Panc1 (cell line): ENCODE results near the gene ITGAX.

Experiments
- CTCF ChIP-seq: fragments of 450-650 bp; IDR thresholded peaks from 2 replicates; pipeline ENCODE4 v1.5.1; 2017; ENCODE audit warnings: mild to moderate bottlenecking
- SIN3A ChIP-seq: IDR thresholded peaks from 2 replicates; pipeline ENCODE4 v1.6.1; 2012; ENCODE audit warnings: low read depth, mild to moderate bottlenecking, low read length, moderate library complexity, borderline replicate concordance; ENCODE audit not compliant: insufficient read depth
- TF ChIP-seq, protein P1 (sequence below), 2 experiments: IDR thresholded peaks; 2 replicates each; pipeline ENCODE4 v1.6.1; 2011 to 2012; ENCODE audit warnings: low read depth in 2 of 2, control low read depth in 1 of 2, low read length in 1 of 2, mild to moderate bottlenecking in 1 of 2, moderate library complexity in 1 of 2; ENCODE audit not compliant: insufficient read depth in 1 of 2

- TF ChIP-seq, protein P1, sequence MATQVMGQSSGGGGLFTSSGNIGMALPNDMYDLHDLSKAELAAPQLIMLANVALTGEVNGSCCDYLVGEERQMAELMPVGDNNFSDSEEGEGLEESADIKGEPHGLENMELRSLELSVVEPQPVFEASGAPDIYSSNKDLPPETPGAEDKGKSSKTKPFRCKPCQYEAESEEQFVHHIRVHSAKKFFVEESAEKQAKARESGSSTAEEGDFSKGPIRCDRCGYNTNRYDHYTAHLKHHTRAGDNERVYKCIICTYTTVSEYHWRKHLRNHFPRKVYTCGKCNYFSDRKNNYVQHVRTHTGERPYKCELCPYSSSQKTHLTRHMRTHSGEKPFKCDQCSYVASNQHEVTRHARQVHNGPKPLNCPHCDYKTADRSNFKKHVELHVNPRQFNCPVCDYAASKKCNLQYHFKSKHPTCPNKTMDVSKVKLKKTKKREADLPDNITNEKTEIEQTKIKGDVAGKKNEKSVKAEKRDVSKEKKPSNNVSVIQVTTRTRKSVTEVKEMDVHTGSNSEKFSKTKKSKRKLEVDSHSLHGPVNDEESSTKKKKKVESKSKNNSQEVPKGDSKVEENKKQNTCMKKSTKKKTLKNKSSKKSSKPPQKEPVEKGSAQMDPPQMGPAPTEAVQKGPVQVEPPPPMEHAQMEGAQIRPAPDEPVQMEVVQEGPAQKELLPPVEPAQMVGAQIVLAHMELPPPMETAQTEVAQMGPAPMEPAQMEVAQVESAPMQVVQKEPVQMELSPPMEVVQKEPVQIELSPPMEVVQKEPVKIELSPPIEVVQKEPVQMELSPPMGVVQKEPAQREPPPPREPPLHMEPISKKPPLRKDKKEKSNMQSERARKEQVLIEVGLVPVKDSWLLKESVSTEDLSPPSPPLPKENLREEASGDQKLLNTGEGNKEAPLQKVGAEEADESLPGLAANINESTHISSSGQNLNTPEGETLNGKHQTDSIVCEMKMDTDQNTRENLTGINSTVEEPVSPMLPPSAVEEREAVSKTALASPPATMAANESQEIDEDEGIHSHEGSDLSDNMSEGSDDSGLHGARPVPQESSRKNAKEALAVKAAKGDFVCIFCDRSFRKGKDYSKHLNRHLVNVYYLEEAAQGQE (IDR thresholded peaks at IDR 0.05; ENCODE audit: insufficient read depth in 1 of 2, low read depth in 2 of 2, low read length in 1 of 2), result no peak
- TF ChIP-seq CTCF (no peak), SIN3A (no peak)
Observed at GRCh38 chr16:31402687-31403086, 47.7 kb downstream of the ITGAX start.
